Right cardiac atrium (tissue), 5 donors: Measurements from ENCODE around the gene WWOX. TPM values are rescaled to one million over a fixed set of nuclear protein-coding genes. Genes with fewer than 3 reads are reported as not detected.

Experiments
- polyA plus RNA-seq: library from polyadenylated mRNA; stranded (reverse); fragments of 200-250 nt; gene quantifications from one replicate; pipeline ENCODE4 v1.2.3, GENCODE V29; 2013
- total RNA-seq, 4 donors: library from RNA; stranded (reverse); fragmentation: NEBNext Ultra II Directional; extraction: Animal tissue kit (Norgen Biotek cat#: 25700); gene quantifications; one replicate each; pipeline ENCODE4 v1.2.1, GENCODE V29; 2021
- donor health status: healthy with polysubstance abuse.
- donor health status: DM: no; HTN: yes; CAD: no.
- donor health status: DM: no; HTN: no; CAD: no.
- donor health status: DM: no; HTN: yes; CAD: no; lungs with severe emphysema.
- donor health status: DM: yes; HTN: yes; CAD: no.

Gene WWOX
- total and polyA plus RNA-seq, 5 donors, result 6.0 to 14.9 (median 13.1) TPM

Other genes with a start within 250 kb of the WWOX start
- gene CLEC3A, start 77.1 kb upstream of the WWOX start, total RNA-seq, result not detected
- 0.16 TPM for gene CLEC3A, start 77.1 kb upstream of the WWOX start, polyA plus RNA-seq